DMS114 treated with DMSO at 0.1 percent for 48 hours (cell line): ENCODE results near the gene IBA57.
"Not testable (repeated sequence)": the region's sequence is repeated elsewhere in the genome, so short reads cannot be mapped to it uniquely, and the experiment has no call there.

Source experiments
- DNase-seq: peaks from one replicate; lab custom pipeline; 2025; ENCODE audit not compliant: unreplicated experiment; lab: John Stamatoyannopoulos, UW

The IBA57 gene

DNA sequence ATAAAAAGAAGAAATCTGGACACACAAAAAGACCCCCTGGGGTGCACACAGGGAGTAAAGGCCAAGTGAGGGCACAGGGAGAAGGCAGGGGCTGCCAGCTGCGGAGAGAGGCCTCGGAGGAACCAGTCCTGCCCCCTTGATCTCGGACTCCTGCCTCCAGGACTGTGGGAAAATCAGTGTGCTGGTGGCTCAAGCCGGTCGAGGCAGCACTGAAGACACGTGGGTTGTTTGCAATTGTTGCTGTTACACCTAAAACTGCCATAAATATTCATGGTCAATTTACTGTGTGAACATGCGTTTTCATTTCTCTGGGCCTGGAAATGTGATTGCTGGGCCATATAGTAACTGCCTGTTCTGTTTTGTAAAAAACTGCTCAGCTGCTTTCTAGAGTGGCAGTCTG lies 18.5 kb downstream of the IBA57 start:
- no peak for DNase-seq

DNA sequence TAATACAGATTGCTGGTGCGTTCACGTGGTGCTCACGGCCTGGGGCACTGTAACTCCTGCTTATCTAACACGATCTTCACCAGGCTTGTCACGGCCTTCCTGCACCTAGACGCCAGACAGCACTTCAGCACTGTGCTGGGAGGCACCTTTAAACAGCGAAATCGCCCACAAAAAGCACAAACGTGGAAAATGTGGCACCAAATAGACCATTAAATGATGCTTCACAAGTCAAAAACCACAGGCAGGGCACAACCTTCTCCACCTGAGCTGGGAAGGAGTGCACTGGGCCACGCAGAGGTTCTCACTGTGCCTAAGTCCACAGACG lies 20.0 kb downstream of the IBA57 start:
- DNase-seq = no peak

DNA sequence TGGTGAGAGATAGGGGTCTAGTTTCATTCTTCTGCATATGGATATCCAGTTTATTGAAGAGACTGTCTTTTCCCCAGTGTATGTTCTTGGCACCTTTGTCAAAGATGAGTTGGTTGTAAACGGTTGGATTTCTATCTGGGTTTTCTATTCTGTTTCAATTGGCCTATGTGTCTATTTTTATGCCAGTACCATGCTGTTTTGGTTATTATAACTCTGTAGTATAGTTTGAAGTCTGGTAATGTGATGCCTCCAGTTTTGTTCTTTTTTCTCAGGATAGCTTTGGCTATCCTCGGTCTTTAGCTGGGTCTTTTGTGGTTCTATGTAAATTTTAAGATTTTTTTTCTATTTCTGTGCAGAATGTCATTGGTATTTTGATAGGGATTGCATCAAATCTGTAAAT lies 22.6 kb downstream of the IBA57 start:
- DNase-seq = not testable (repeated sequence)

- no peak for DNase-seq
Observed at GRCh38 chr1:228190182-228190581, 24.6 kb downstream of the IBA57 start.

DNA sequence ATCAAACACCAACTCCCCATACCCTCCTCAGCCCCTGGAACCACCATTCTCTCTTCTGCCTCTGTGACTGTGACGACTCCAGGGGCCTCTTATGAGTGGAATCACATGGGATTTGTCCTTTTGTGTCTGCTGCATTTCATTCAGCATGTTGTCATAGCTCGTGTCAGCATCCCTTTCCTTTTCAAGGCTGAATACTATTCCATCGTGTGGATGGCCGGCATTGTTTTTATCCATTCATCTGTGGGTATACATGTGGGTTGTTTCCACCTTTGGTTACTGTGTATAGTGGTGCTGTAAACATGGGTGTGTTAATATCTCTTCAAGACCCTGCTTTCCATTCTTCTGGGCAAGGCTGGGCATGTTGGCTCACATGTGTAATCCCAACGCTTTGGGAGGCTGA lies 25.2 kb downstream of the IBA57 start:
- DNase-seq = no peak

DNA sequence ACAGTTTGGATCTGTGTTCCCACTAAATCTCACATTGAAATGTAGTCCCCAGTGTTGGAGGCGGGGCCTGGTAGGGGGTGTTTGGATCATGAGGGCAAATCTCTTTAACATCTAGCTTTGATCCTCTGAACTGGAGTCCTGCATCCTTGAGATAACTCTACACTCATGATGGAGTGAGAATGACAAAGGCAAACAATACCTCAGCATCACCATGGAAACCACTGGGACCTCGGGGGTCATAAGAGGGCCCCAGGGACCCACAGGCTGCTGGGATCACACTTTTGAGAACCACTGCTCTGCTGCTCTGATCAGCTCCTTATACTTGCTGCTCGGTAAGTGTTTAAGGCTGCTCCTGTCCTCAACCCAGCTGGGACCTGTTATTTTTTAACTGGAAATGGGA lies 28.8 kb downstream of the IBA57 start:
- no peak for DNase-seq

GRCh38 chr1:228194921-228195812 lies 29.6 kb downstream of the IBA57 start:
- no peak for DNase-seq

DNA sequence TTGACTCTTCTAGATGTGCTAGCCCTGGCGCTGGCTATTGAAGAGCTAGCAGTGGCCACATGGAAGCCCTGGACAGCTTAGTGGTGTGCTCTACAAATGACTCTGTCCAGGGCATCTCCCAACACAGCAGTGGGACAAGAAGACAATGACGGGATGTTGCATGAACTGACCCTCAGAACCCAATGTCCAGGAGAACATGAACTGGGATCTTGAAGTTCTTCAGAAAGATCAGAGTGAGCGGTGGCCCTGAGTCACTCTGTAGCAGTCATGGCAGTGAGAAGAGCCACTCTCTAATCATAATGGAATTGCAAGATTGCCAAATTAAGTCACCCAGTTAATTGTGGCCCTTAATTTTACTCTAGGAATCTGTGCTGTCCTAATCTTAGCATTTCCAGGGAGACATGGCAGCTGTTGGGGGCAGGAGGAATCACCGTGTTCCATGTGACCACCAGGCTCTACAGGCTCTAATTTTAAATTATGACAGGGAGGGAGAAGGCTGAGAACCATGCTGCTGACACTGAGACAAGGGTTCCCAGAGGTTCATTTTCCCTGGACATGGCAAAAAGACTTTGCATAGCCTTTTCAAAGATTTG lies 32.0 kb downstream of the IBA57 start:
- no peak for DNase-seq

DNA sequence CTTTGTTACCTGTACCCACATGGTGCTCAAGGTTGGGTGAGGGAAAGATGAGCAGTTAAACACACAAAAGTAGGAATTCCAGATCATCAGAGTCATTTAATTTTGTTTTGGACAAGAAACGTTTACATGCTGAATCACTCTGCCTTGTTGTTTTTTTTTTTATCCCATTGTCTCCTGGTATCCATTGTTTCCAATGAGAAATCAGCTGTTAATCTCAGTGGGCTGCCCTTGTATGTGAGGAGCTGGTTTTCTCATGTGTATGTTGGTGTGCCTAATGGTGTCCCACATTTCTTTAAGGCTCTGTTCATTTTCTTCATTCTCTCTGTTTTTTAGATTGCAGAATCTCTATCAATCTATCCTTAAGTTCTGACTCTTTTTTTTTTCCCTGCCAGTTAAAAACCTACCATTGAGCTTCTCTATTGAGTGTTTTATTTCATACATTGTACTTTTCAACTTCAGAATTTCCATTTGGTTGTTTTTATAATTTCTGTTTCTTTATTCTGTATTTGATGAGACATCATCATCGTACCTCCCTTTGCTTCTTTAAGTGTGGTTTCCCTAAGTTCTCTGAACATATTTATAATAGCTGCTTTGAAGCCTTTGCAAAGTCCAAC lies 33.5 kb downstream of the IBA57 start:
- DNase-seq = no peak

DNA sequence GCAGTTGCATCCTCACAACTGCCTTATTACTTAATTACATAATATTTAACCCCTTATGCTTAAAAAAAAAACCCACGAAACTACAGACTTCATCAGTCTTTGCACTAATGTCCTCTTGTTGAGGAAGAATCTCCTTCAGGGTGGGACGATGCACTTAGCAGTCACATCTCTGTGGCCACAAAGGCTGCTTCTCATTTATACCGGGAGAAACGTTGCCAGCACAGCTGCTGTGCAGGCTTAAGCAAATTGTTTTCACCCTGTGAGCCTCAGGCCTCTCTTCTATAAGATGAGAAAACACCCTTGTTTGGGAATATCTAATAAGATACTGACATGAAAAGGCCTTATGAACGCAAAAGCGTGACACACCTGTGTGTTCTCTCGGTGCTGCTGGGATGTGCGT lies 39.4 kb downstream of the IBA57 start:
- no peak for DNase-seq

- no peak for DNase-seq
Observed at GRCh38 chr1:228205526-228206436, 40.2 kb downstream of the IBA57 start.

GRCh38 chr1:228206582-228207351 lies 41.2 kb downstream of the IBA57 start:
- DNase-seq = no peak

DNA sequence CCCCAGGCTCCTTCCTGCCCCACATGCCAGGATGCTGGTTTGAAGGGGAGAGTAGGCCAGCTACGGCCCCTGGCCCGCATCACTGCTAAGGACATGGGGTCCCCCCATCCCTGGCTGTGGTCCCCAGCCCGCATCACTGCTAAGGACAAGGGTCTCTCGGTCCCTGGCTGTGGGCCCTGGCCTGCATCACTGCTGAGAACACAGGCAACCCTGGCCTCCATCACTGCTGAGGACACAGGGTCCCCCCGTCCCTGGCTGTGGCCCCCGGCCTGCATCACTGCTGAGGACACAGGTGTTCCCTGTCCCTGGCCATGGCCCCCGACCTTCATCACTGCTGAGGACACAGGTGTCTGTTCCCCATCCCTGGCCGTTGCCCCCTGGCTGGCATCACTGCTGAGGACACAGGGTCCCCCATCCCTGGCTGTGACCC lies 41.8 kb downstream of the IBA57 start:
- DNase-seq = no peak

DNA sequence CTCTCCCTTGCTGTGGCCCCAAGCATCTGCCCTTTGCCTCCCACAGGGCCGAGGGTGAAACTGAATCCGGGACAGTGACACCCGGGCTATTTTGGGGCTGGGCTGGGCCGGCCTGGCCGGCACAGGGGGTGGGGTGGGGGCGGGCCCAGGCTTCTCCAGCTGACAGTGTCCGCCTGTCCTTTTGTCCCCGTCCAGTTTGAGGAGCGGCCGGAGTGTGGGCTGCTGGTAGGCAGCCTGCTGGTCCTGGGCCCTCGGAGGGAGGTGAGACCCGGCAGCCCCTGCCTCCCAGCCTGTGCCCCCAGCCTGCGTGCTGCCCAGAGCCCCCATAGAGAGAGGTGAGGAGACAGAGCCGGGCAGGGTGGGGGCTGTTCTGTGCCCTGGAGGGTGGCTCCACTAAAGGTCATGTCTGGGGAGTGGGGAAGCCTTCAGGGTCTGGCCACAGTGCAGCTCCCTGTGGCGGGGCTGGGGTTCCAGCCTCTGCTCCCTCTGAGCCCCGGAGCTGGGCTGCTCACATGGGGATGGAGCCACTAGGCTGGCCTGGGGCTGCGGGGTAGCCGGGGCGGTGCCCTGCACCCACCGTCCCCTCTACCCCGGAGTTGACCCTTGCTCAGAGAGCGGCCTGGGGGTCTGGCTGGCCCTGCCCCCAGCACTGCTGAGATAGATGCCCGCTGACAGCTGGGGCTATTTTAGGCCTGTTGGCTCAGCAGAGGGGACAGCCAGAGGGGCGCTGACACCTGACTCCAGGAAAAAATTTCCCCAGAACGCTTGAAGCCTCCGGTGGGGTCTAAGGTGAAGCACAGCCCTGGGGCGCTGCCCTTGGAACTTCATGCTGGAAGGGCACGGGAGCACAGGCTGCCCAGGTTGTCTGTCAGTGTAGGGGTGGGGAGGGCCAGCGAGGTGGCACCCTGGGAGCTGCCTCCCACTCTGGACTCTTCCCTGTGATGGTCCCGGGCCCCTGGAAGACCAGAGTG lies 42.5 kb downstream of the IBA57 start, which contains the start of gene OBSCN:
TSS of gene OBSCN (plus strand) at position 194 of the 971 bp plus-strand sequence. CDS start 3,740 bp downstream, outside the sequence.
- no peak for DNase-seq

GRCh38 chr1:228208831-228209551 lies 43.4 kb downstream of the IBA57 start:
- DNase-seq = no peak

- no peak for DNase-seq
Observed at GRCh38 chr1:228209657-228210056, 44.1 kb downstream of the IBA57 start.

GRCh38 chr1:228210076-228210651 lies 44.6 kb downstream of the IBA57 start:
- no peak for DNase-seq
